Mesendoderm (in vitro differentiated cells): Measurements from ENCODE around the gene CUZD1. TPM values are rescaled to one million over a fixed set of nuclear protein-coding genes. Genes with fewer than 3 reads are reported as not detected.

Experiments used
- DNase-seq: peaks from one replicate; pipeline ENCODE4 v3.0.0; 2013
- H2AK5ac ChIP-seq: 2 replicates; pipeline ENCODE4 v1.6.1; 2013; ENCODE audit warnings: low read length, inconsistent platforms
- H2BK120ac ChIP-seq: 2 replicates; pipeline ENCODE4 v1.6.1; 2013; ENCODE audit warnings: low read depth, mild to moderate bottlenecking, low read length, moderate library complexity, mixed read lengths
- H2BK15ac ChIP-seq: replicated peaks from 2 replicates; pipeline ENCODE4 v1.6.1; 2013; ENCODE audit warnings: low read depth, mild to moderate bottlenecking, moderate library complexity
- H2BK5ac ChIP-seq: 2 replicates; pipeline ENCODE4 v1.6.1; 2013; ENCODE audit warnings: low read length, inconsistent platforms
- H3K18ac ChIP-seq: 2 replicates; pipeline ENCODE4 v1.6.1; 2013; ENCODE audit warnings: mild to moderate bottlenecking, low read length, mixed read lengths
- H3K23ac ChIP-seq: one replicate; pipeline ENCODE4 v1.6.1; 2013; ENCODE audit warnings: low read length
- H3K27ac ChIP-seq: 2 replicates; pipeline ENCODE4 v1.5.1; 2013; ENCODE audit warnings: low read depth, mild to moderate bottlenecking, inconsistent platforms, low read length, moderate library complexity
- H3K27me3 ChIP-seq: 2 replicates; pipeline ENCODE4 v1.6.1; 2013; ENCODE audit warnings: low read length, control low read depth, mild to moderate bottlenecking, inconsistent platforms; ENCODE audit not compliant: insufficient read depth, poor library complexity
- H3K36me3 ChIP-seq: 2 replicates; pipeline ENCODE4 v1.6.1; 2013; ENCODE audit warnings: low read length, inconsistent platforms; ENCODE audit not compliant: control insufficient read depth, insufficient read depth
- H3K4ac ChIP-seq: one replicate; pipeline ENCODE4 v1.6.1; 2013; ENCODE audit warnings: low read depth, mild to moderate bottlenecking, low read length, moderate library complexity
- H3K4me1 ChIP-seq: 2 replicates; pipeline ENCODE4 v1.6.1; 2013; ENCODE audit warnings: low read depth, low read length, inconsistent platforms; ENCODE audit not compliant: control insufficient read depth
- H3K4me2 ChIP-seq: 2 replicates; pipeline ENCODE4 v1.6.1; 2013; ENCODE audit warnings: low read length
- H3K4me3 ChIP-seq: 2 replicates; pipeline ENCODE4 v1.5.1; 2013; ENCODE audit warnings: mild to moderate bottlenecking, low read length
- H3K56ac ChIP-seq: one replicate; pipeline ENCODE4 v1.6.1; 2013; ENCODE audit warnings: low read length
- H3K79me1 ChIP-seq: 2 replicates; pipeline ENCODE4 v1.6.1; 2013; ENCODE audit warnings: low read length, inconsistent platforms
- H3K79me2 ChIP-seq: 2 replicates; pipeline ENCODE4 v1.6.1; 2013; ENCODE audit warnings: mild to moderate bottlenecking, low read length; ENCODE audit not compliant: control insufficient read depth, insufficient read depth
- H3K9ac ChIP-seq: 2 replicates; pipeline ENCODE4 v1.6.1; 2013; ENCODE audit warnings: low read length, inconsistent platforms
- H4K5ac ChIP-seq: one replicate; pipeline ENCODE4 v1.6.1; 2013; ENCODE audit warnings: low read length
- H4K8ac ChIP-seq: one replicate; pipeline ENCODE4 v1.6.1; 2013; ENCODE audit warnings: low read depth, mild to moderate bottlenecking, control low read depth, low read length, moderate library complexity
- WGBS: extraction: QIAGEN DNeasy Blood & Tissue Kit; methylation state at CpG from one replicate; pipeline ENCODE4 v1.1.7; 2013; ENCODE audit warnings: low lambda C conversion rate, missing lambda C conversion rate; ENCODE audit not compliant: insufficient coverage; ENCODE audit errors: extremely low coverage; 5-methylcytosine and 5-hydroxymethylcytosine counted together
- polyA plus RNA-seq, 2 experiments: library from polyadenylated mRNA; stranded (reverse); fragments of 200-250 nt; gene quantifications; one replicate each; pipeline ENCODE4 v1.2.3, GENCODE V29; 2013

Gene CUZD1, protein sequence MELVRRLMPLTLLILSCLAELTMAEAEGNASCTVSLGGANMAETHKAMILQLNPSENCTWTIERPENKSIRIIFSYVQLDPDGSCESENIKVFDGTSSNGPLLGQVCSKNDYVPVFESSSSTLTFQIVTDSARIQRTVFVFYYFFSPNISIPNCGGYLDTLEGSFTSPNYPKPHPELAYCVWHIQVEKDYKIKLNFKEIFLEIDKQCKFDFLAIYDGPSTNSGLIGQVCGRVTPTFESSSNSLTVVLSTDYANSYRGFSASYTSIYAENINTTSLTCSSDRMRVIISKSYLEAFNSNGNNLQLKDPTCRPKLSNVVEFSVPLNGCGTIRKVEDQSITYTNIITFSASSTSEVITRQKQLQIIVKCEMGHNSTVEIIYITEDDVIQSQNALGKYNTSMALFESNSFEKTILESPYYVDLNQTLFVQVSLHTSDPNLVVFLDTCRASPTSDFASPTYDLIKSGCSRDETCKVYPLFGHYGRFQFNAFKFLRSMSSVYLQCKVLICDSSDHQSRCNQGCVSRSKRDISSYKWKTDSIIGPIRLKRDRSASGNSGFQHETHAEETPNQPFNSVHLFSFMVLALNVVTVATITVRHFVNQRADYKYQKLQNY
- 1.7 TPM for polyA plus RNA-seq (2013, experiment 1 of 2)
- 1.6 TPM for polyA plus RNA-seq (2013, experiment 2 of 2)

DNA sequence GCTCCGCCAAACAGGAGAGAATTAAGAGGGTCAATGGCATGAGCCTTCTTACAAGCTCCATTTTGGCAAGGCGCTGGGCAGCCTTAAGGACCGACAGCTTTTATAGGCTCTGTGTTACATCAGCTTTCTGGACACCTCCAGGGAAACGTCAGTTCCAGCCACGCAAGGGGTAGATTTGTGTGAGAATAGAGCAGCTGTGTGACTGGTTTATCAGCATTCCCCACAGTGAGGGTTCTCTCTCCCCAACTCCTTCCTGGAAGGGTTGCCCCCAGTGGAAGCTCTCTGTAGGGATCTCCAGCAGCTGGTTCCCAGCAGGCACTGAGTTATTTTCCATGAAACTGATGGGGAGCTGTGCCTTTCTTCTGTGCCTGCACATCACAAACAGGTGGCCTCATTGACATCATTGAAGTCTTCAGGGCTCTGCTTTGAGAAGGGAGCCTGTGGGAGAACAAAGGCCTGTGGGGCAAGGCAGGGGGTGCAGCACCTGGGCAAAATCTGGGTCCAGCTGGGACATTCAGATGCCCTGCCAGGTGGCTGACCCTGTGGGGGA is at the start of gene CUZD1:
TSS of gene CUZD1 (minus strand) at position 75 of the 550 bp plus-strand sequence. CDS start at position 61, 14 bp downstream.
- no peak within 1 kb of the TSS for H2BK120ac ChIP-seq
- peak; percentile 66 for DNase-seq
- H3K18ac ChIP-seq: no peak within 1 kb of the TSS
- no CpG with 5 or more reads among the region's 5 CpGs for WGBS
- no peak within 1 kb of the TSS for H3K9ac ChIP-seq
- H2BK15ac ChIP-seq: no peak within 1 kb of the TSS
- H3K79me1 ChIP-seq: no peaks in the 10 kb centered on the region
- no peaks in the 10 kb centered on the region for H3K79me2 ChIP-seq
- H3K23ac ChIP-seq: no peak within 1 kb of the TSS
- no peak within 1 kb of the TSS for H3K4me2 ChIP-seq
- no peak within 1 kb of the TSS for H4K5ac ChIP-seq
- H3K4me3 ChIP-seq: no peak within 1 kb of the TSS
- no peak within 1 kb of the TSS for H2BK5ac ChIP-seq
- no peaks in the 10 kb centered on the region for H3K27me3 ChIP-seq
- H3K56ac ChIP-seq: no peak within 1 kb of the TSS
- no peak within 1 kb of the TSS for H2AK5ac ChIP-seq
- no peak within 1 kb of the TSS for H4K8ac ChIP-seq
- no peak within 1 kb of the TSS for H3K4ac ChIP-seq
- H3K4me1 ChIP-seq: peaks cover 9% of the 10 kb centered on the region
- no peak within 1 kb of the TSS for H3K27ac ChIP-seq
- H3K36me3 ChIP-seq: no peaks in the 10 kb centered on the region

DNA sequence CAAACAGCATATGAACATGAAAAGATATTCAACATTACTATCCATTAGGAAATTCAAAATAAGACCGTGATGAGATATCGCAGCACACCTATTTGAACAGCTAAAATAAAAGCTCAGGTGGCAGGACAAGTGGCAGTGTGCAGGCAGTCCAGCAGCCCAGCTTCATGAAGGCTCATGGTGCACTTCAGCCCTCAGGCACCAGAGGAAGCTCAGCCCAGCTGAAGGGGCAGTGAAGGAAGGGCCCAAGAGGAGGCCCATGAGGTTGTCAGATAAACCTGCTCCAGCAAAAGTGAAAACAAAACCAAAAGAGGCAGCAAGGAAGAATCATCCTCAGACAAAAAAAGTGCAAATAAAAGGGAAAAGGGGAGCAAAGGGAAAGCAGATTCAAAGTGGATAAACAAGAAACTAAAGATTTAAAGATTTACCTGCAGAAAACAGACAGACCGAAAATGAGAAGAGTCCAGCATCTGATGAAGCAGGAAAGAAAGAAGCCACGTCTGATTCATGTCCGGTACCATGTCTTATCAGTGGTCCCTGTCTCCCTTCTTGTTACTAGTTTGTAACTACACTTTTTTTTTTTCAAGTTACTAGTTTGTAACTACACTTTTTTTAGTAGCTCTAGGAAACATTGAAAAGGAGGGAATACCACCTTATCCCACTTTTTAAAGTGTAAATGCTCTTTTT is 48.7 kb upstream of the CUZD1 start:
- H3K23ac ChIP-seq: no peak overlapping the region
- H3K4me3 ChIP-seq: no peak overlapping the region
- no peaks in the 10 kb centered on the region for H3K36me3 ChIP-seq
- H2BK5ac ChIP-seq: no peak overlapping the region
- H2BK15ac ChIP-seq: no peak overlapping the region
- H2BK120ac ChIP-seq: no peak overlapping the region
- no peak overlapping the region for H3K4ac ChIP-seq
- no peak overlapping the region for H2AK5ac ChIP-seq
- H3K9ac ChIP-seq: no peak overlapping the region
- no peak overlapping the region for H4K8ac ChIP-seq
- no peak overlapping the region for H4K5ac ChIP-seq
- no peak overlapping the region for H3K18ac ChIP-seq
- H3K4me1 ChIP-seq: no peaks in the 10 kb centered on the region
- no peak overlapping the region for H3K56ac ChIP-seq
- no peak for DNase-seq
- no peaks in the 10 kb centered on the region for H3K79me1 ChIP-seq
- no peak overlapping the region for H3K4me2 ChIP-seq
- H3K27me3 ChIP-seq: no peaks in the 10 kb centered on the region
- no CpG with 5 or more reads among the region's 5 CpGs for WGBS
- H3K27ac ChIP-seq: no peak overlapping the region
- no peaks in the 10 kb centered on the region for H3K79me2 ChIP-seq

DNA sequence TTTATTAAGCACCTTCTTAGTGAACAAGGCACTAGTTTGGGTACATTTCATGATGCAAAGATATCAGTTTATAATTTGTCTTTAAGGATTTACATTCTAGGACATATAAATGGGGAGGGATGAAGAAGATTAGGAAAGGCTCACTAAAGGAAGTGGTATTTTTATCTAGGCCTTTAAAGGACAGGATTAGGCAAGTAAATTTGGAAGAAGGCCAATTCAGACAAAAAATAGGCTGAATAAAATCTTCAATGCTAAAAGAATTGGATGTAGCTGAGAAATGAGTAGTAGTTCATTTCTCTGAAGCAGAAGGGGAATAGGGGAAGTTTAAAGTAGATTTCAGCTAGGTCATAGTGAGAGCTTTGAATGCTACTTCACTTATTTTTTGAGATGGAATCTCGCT is 38.5 kb upstream of the CUZD1 start:
- no CpG with 5 or more reads among the region's 1 CpG for WGBS
- no peak overlapping the region for H3K9ac ChIP-seq
- no peak overlapping the region for H3K4me3 ChIP-seq
- no peak overlapping the region for H3K18ac ChIP-seq
- H4K5ac ChIP-seq: no peak overlapping the region
- H3K56ac ChIP-seq: no peak overlapping the region
- H3K27me3 ChIP-seq: no peaks in the 10 kb centered on the region
- H2BK120ac ChIP-seq: no peak overlapping the region
- no peaks in the 10 kb centered on the region for H3K79me1 ChIP-seq
- DNase-seq: no peak
- H3K36me3 ChIP-seq: no peaks in the 10 kb centered on the region
- no peak overlapping the region for H2BK5ac ChIP-seq
- H3K4me2 ChIP-seq: no peak overlapping the region
- peaks cover 2% of the 10 kb centered on the region for H3K4me1 ChIP-seq
- no peak overlapping the region for H3K27ac ChIP-seq
- H3K4ac ChIP-seq: no peak overlapping the region
- H3K79me2 ChIP-seq: no peaks in the 10 kb centered on the region
- H2BK15ac ChIP-seq: no peak overlapping the region
- H3K23ac ChIP-seq: no peak overlapping the region
- H2AK5ac ChIP-seq: no peak overlapping the region
- no peak overlapping the region for H4K8ac ChIP-seq

GRCh38 chr10:122882766-122883165 is 37.1 kb upstream of the CUZD1 start:
- Histone ChIP-seq H4K8ac (no peak overlapping the region), H4K5ac (no peak overlapping the region), H2AK5ac (no peak overlapping the region), H2BK120ac (no peak overlapping the region), H3K56ac (no peak overlapping the region), H3K79me1 (no peaks in the 10 kb centered on the region), H3K23ac (no peak overlapping the region), H3K36me3 (no peaks in the 10 kb centered on the region), H3K18ac (no peak overlapping the region), H3K4ac (no peak overlapping the region), H3K4me1 (peaks cover 2% of the 10 kb centered on the region), H2BK15ac (no peak overlapping the region), H3K27me3 (no peaks in the 10 kb centered on the region), H2BK5ac (no peak overlapping the region), H3K4me2 (no peak overlapping the region), H3K79me2 (no peaks in the 10 kb centered on the region), H3K4me3 (no peak overlapping the region), H3K9ac (no peak overlapping the region), H3K27ac (no peak overlapping the region)
- DNase-seq: no peak

DNA sequence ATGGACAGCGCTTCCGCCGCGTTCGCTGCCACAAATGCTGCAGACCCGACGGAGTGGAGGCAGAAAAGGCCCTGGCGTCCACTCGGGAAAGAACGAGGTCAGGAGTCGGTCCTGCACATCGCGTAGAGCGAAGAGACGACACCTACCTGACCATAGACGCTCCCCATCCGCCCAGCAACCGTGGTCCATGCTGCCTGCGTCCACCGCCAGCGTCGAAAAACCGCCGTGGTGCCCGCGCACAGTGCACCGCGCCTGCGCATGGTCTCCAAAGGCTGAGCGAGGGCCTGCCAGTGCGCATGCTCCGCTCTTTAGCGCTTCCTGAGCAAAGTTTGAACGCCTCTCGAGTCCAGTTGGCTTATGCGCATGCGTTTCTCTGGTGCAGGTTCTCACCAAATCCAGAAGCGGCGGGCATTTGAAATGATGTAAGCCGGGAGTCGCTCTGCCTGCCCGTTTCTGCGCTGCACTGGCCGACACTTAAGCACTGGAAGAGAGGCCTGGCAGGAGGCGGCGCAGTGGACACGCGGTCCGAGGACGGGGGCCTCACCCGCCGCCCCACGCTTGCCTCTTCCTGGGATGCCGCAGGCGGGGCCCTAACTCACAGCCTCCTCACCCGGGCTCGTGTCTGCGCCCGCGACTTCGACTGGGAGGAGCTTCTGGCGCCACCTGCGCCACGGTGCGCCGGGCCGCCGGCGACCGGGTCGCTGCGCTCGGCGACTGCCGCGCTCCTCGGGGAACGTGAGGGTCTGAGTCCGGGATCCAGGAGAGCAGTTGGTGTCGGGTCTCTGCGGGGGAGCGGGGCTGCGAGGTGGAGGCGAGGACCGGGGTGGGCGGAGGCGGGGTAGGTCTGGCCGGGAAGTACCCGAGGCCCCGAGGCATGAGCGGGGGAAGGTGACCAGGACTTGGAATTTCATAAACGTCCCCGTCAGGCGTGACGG is 33.9 kb upstream of the CUZD1 start, which contains the start of gene FAM24B:
TSS of gene FAM24B (minus strand) at position 243 of the 935 bp plus-strand sequence. CDS start 29,066 bp downstream, outside the sequence.
- H3K4me1 ChIP-seq: peaks cover 5% of the 10 kb centered on the region
- no peaks in the 10 kb centered on the region for H3K79me1 ChIP-seq
- peak within 1 kb of the TSS; percentile 57 for H3K9ac ChIP-seq
- H3K4me3 ChIP-seq: peak within 1 kb of the TSS; percentile 9
- peak within 1 kb of the TSS; percentile 83 for H2AK5ac ChIP-seq
- H2BK120ac ChIP-seq: no peak within 1 kb of the TSS
- H3K56ac ChIP-seq: peak within 1 kb of the TSS; percentile 81
- H3K23ac ChIP-seq: no peak within 1 kb of the TSS
- H3K18ac ChIP-seq: peak within 1 kb of the TSS; percentile 9
- H2BK15ac ChIP-seq: no peak within 1 kb of the TSS
- no CpG with 5 or more reads among the region's 95 CpGs for WGBS
- H2BK5ac ChIP-seq: peak within 1 kb of the TSS; percentile 85
- no peak within 1 kb of the TSS for H4K5ac ChIP-seq
- H3K4ac ChIP-seq: peak within 1 kb of the TSS; percentile 25
- no peaks in the 10 kb centered on the region for H3K27me3 ChIP-seq
- H4K8ac ChIP-seq: no peak within 1 kb of the TSS
- peak within 1 kb of the TSS; percentile 7 for H3K4me2 ChIP-seq
- no peak within 1 kb of the TSS for H3K27ac ChIP-seq
- no peaks in the 10 kb centered on the region for H3K79me2 ChIP-seq
- H3K36me3 ChIP-seq: no peaks in the 10 kb centered on the region
- DNase-seq: peak; percentile 87
